HCT116 (cell line): Measurements from ENCODE around the gene PELI3. TPM values are rescaled to one million over a fixed set of nuclear protein-coding genes. Genes with fewer than 3 reads are reported as not detected.

ENCODE experiments used
- ATAC-seq: fragments of 200-7000 bp; cut with Tn5 transposase; 2 replicates; pipeline ENCODE4 v1.9.1; 2020; ENCODE audit warnings: mild to moderate bottlenecking, moderate library complexity
- BruUV-seq: library from RNA; stranded (reverse); fragments of 400-500 nt; replicated peaks from 2 replicates; lab custom pipeline; 2021; lab: Mats Ljungman, UMichigan
- CTCF ChIA-PET: fragments of 300-600 bp; sonication (Branson Sonifier 250); formaldehyde crosslinking; loops from one replicate; lab custom pipeline; 2021; ENCODE audit warnings: antibody characterized with exemption; lab: Charles Lee
- POLR2A ChIA-PET: fragments of 300-600, 350-600 bp; sonication (Branson Sonifier 250); formaldehyde crosslinking; loops from one replicate; lab custom pipeline; 2021; ENCODE audit warnings: antibody characterized with exemption; lab: Charles Lee
- RAD21 ChIA-PET, 2 experiments: fragments of 300-600 bp; sonication (Branson Sonifier 250); formaldehyde crosslinking; loops; one replicate each; lab custom pipeline; 2023; ENCODE audit warnings: low total read pairs in 2 of 2; ENCODE audit not compliant: uncharacterized antibody in 2 of 2, unreplicated experiment in 2 of 2, low non-redundant PET in 1 of 2; lab: Charles Lee
- DNase-seq: peaks from one replicate; pipeline ENCODE4 v3.0.0-alpha.2; 2010; ENCODE audit warnings: low read depth, low spot score
- H2AFZ ChIP-seq: fragments of 200-600 bp; shearing (Covaris generic), sonication (generic); 2 replicates; pipeline ENCODE4 v1.6.1; 2017; ENCODE audit warnings: low read depth, mixed run types, mixed read lengths, antibody characterized with exemption, low read length; ENCODE audit not compliant: poor library complexity, severe bottlenecking
- H3K27ac ChIP-seq: 2 replicates; pipeline ENCODE4 v1.5.1; 2012; ENCODE audit warnings: low read depth, low read length
- H3K27me3 ChIP-seq: fragments of 200-600 bp; sonication (generic); 2 replicates; pipeline ENCODE4 v1.6.1; 2016; ENCODE audit warnings: mixed run types, low read length, mixed read lengths; ENCODE audit not compliant: insufficient read depth
- H3K36me3 ChIP-seq, 2 experiments: fragments of 200-500 bp in 1 of 2; fragments of 200-600 bp in 1 of 2; sonication (Bioruptor generic) in 1 of 2; sonication (generic) in 1 of 2; 2 replicates each; pipeline versions ENCODE4 v1.5.1 to v1.6.1; 2014 to 2016; ENCODE audit warnings: low read length in 2 of 2, inconsistent platforms in 1 of 2, mixed read lengths in 1 of 2, mixed run types in 1 of 2; ENCODE audit not compliant: insufficient read depth in 2 of 2, control insufficient read depth in 1 of 2
- H3K4me1 ChIP-seq, 2 experiments: fragments of 200-600 bp in 1 of 2; sonication (generic) in 1 of 2; 2 replicates each; pipeline versions ENCODE4 v1.5.1 to v1.6.1; 2012 to 2017; ENCODE audit warnings: low read length in 2 of 2, inconsistent platforms in 1 of 2, mild to moderate bottlenecking in 1 of 2, mixed read lengths in 1 of 2, mixed run types in 1 of 2, moderate library complexity in 1 of 2; ENCODE audit not compliant: insufficient read depth in 2 of 2, control insufficient read depth in 1 of 2
- H3K4me2 ChIP-seq: fragments of 200-600 bp; sonication (generic); 2 replicates; pipeline ENCODE4 v1.6.1; 2017; ENCODE audit warnings: mixed run types, low read length, mixed read lengths
- H3K4me3 ChIP-seq, 2 experiments: fragments of 200-600 bp in 1 of 2; sonication (generic) in 1 of 2; replicated peaks in 1 of 2; 2 replicates each; pipeline ENCODE4 v1.5.1; 2011 to 2016; ENCODE audit warnings: low read length in 2 of 2, control low read depth in 1 of 2, low read depth in 1 of 2, mild to moderate bottlenecking in 1 of 2, mixed read lengths in 1 of 2, mixed run types in 1 of 2
- H3K79me2 ChIP-seq: fragments of 200-600 bp; sonication (generic); 2 replicates; pipeline ENCODE4 v1.6.1; 2017; ENCODE audit warnings: mild to moderate bottlenecking, mixed run types, low read length, moderate library complexity, mixed read lengths; ENCODE audit not compliant: insufficient read depth
- H3K9ac ChIP-seq: fragments of 200-600 bp; sonication (generic); 2 replicates; pipeline ENCODE4 v1.6.1; 2016; ENCODE audit warnings: low read length, mixed read lengths
- H3K9me2 ChIP-seq: fragments of 200-600 bp; sonication (generic), shearing (Covaris generic); 2 replicates; pipeline ENCODE4 v1.6.1; 2017; ENCODE audit warnings: mixed run types, mild to moderate bottlenecking, moderate library complexity; ENCODE audit not compliant: insufficient read depth
- H3K9me3 ChIP-seq, 2 experiments: fragments of 200-500 bp in 1 of 2; fragments of 200-600 bp in 1 of 2; sonication (Bioruptor generic) in 1 of 2; sonication (generic) in 1 of 2; 2 replicates each; pipeline ENCODE4 v1.6.1; 2014 to 2017; ENCODE audit warnings: low read length in 2 of 2, mixed read lengths in 2 of 2, inconsistent platforms in 1 of 2, low read depth in 1 of 2, mild to moderate bottlenecking in 1 of 2, mixed run types in 1 of 2, moderate library complexity in 1 of 2; ENCODE audit not compliant: control insufficient read depth in 1 of 2, insufficient read depth in 1 of 2
- H4K20me1 ChIP-seq: fragments of 200-600 bp; sonication (generic), shearing (Covaris generic); 2 replicates; pipeline ENCODE4 v1.6.1; 2017; ENCODE audit warnings: mixed run types, mild to moderate bottlenecking, moderate library complexity; ENCODE audit not compliant: insufficient read depth
- ATF3 ChIP-seq: IDR thresholded peaks from 2 replicates; pipeline ENCODE4 v1.6.1; 2012
- CBX3 ChIP-seq: IDR thresholded peaks from 2 replicates; pipeline ENCODE4 v1.6.1; 2012; ENCODE audit warnings: low read depth
- CEBPB ChIP-seq: IDR thresholded peaks from 2 replicates; pipeline ENCODE4 v1.6.1; 2012; ENCODE audit warnings: low read depth
- ELF1 ChIP-seq: IDR thresholded peaks from 2 replicates; pipeline ENCODE4 v1.6.1; 2012; ENCODE audit warnings: low read depth, borderline replicate concordance
- EZH2 ChIP-seq: fragments of 200-600 bp; sonication (generic); IDR thresholded peaks from 2 replicates; pipeline ENCODE4 v1.6.1; 2017; ENCODE audit warnings: antibody characterized with exemption, mixed run types
- EZH2phosphoT487 ChIP-seq: fragments of 200-600 bp; IDR thresholded peaks from 2 replicates; pipeline ENCODE4 v1.6.1; 2018; ENCODE audit warnings: antibody characterized with exemption, borderline replicate concordance
- JUND ChIP-seq: IDR thresholded peaks from 2 replicates; pipeline ENCODE4 v1.6.1; 2012
- REST ChIP-seq: IDR thresholded peaks from 2 replicates; pipeline ENCODE4 v1.6.1; 2012; ENCODE audit warnings: low read depth
- SIN3A ChIP-seq: IDR thresholded peaks from 2 replicates; pipeline ENCODE4 v1.6.1; 2012; ENCODE audit warnings: low read depth
- TCF7L2 ChIP-seq: IDR thresholded peaks from 2 replicates; pipeline ENCODE4 v1.7.0; 2011; ENCODE audit warnings: borderline replicate concordance, inconsistent platforms; ENCODE audit not compliant: insufficient read depth, insufficient read length; ENCODE audit errors: extremely low read depth
- ZFX ChIP-seq: fragments of 450-650 bp; IDR thresholded peaks from 2 replicates; pipeline ENCODE4 v1.6.1; 2017
- intact Hi-C: fragments of 100-400 bp; cut with micrococcal nuclease; formaldehyde crosslinking; loops from 2 replicates; pipeline ENCODE4 v1.10.0; 2022
- total RNA-seq: library from RNA; stranded (reverse); gene quantifications from one replicate; pipeline ENCODE4 v1.2.1, GENCODE V29; 2021; ENCODE audit not compliant: unreplicated experiment

Gene PELI3
- total RNA-seq, 1 experiment from 2014 or later = 12.8 TPM

GRCh38 chr11:66473608-66474515 is 7.2 kb downstream of the PELI3 start (continued):
- TF ChIP-seq EZH2phosphoT487 (no peak), REST (no peak), SIN3A (no peak)

- H3K27me3 ChIP-seq = no peaks in the 10 kb centered on the region
- TF ChIP-seq ATF3 = no peak
- no peak for TF ChIP-seq CBX3
- no peak for TF ChIP-seq ZFX
- no peak for TF ChIP-seq REST
- TF ChIP-seq JUND = no peak
- no peak for TF ChIP-seq EZH2
- TF ChIP-seq ELF1 = no peak
- TF ChIP-seq TCF7L2 = no peak
- no peak for TF ChIP-seq CEBPB
- CTCF ChIA-PET = interaction anchor here (0.9 kb wide), 1 partner anchor 90 kb away, joined by 3 read pairs; no protein-coding TSS in a partner anchor
Observed at GRCh38 chr11:66475349-66476172, 8.9 kb downstream of the PELI3 start.

More at GRCh38 chr11:66475349-66476172, 8.9 kb downstream of the PELI3 start:
- Histone ChIP-seq H3K27ac (no peak overlapping the region), H2AFZ (no peak overlapping the region), H3K9ac (no peak overlapping the region), H3K4me2 (no peak overlapping the region), H3K9me2 (no peaks in the 10 kb centered on the region), H3K36me3 (peaks cover 8 to 12% of the 10 kb centered on the region in 2 experiments; a peak in 2 of 4 replicates), H3K79me2 (peaks cover 6% of the 10 kb centered on the region; the same call in 1 of the 2 replicates), H3K4me3 (no peak overlapping the region), H3K9me3 (no peaks in the 10 kb centered on the region), H3K4me1 (peaks cover 0 to 8% of the 10 kb centered on the region in 2 experiments; a peak in 1 of 4 replicates), H4K20me1 (no peaks in the 10 kb centered on the region)
- BruUV-seq = no TSS peak
- DNase-seq (no peak), ATAC-seq (no peak)
- ChIA-PET POLR2A (no interaction called here), RAD21 (no interaction called here)
- intact Hi-C loops = no loop called here
